Body of pancreas (tissue), 4 donors: ENCODE measurements around the gene ARHGAP33. TPM values are rescaled to one million over a fixed set of nuclear protein-coding genes. Genes with fewer than 3 reads are reported as not detected.

ENCODE experiments used
- ATAC-seq: fragments of 150-250 bp; one replicate; pipeline ENCODE4 v1.9.1; 2016
- DNase-seq, 4 donors: peaks; one replicate each; pipeline ENCODE4 v3.0.0-alpha.2; 2019
- H3K27ac ChIP-seq, 4 donors: fragments of 200-600 bp; sonication (generic); 1 replicate in 3 of 4; 2 replicates in 1 of 4; pipeline versions ENCODE4 v1.5.1 to v1.6.1; 2016 to 2019; ENCODE audit warnings: mild to moderate bottlenecking in 1 of 4, mixed read lengths in 1 of 4, moderate library complexity in 1 of 4
- H3K27me3 ChIP-seq, 2 donors: fragments of 200-600 bp; sonication (generic); one replicate each; pipeline ENCODE4 v1.6.0; 2016; ENCODE audit warnings: mild to moderate bottlenecking in 1 of 2
- H3K36me3 ChIP-seq, 2 donors: fragments of 200-600 bp; sonication (generic); replicated peaks in 1 of 2; 2 replicates each; pipeline ENCODE4 v1.5.1; 2016; ENCODE audit warnings: low read depth in 2 of 2; ENCODE audit not compliant: insufficient read depth in 1 of 2
- H3K4me1 ChIP-seq: fragments of 200-600 bp; sonication (generic); one replicate; pipeline ENCODE4 v1.6.0; 2016
- H3K4me3 ChIP-seq, 2 donors: fragments of 200-600 bp; sonication (generic); 1 replicate in 1 of 2; 2 replicates in 1 of 2; pipeline ENCODE4 v1.5.1; 2016 to 2019
- H3K9me3 ChIP-seq, 3 donors: fragments of 200-600 bp; sonication (generic); 1 replicate in 2 of 3; 2 replicates in 1 of 3; pipeline ENCODE4 v1.5.1; 2016
- POLR2A ChIP-seq, 3 donors: fragments of 450-650 bp; IDR thresholded peaks; one replicate each; pipeline ENCODE4 v1.6.1; 2016; ENCODE audit warnings: antibody characterized with exemption in 3 of 3, mild to moderate bottlenecking in 2 of 3
- WGBS, 2 donors: methylation state at CpG; one replicate each; pipeline ENCODE4 v1.1.5; 2017; 5-methylcytosine and 5-hydroxymethylcytosine counted together
- intact Hi-C: fragments of 100-400 bp; cut with DNase I; formaldehyde crosslinking; loops from one replicate; pipeline ENCODE4 v1.15.1; 2023
- total RNA-seq, 2 donors: library from RNA; depleted of rRNA; stranded (reverse); fragments of >200 nt; gene quantifications; one replicate each; pipeline ENCODE4 v1.1.0, GENCODE V29; 2016
- TF ChIP-seq, protein P1 (sequence below), 7 experiments: fragments of 450-650 bp in 4 of 7; fragments of 200-600 bp in 3 of 7; sonication (generic) in 3 of 7; IDR thresholded peaks; one replicate each; pipeline ENCODE4 v1.5.1; 2016 to 2019; ENCODE audit warnings: antibody characterized with exemption in 7 of 7

ARHGAP33 gene
- total RNA-seq, 2 donors from 2014 or later, result 8.6 to 71.5 TPM

- Histone ChIP-seq H3K4me1 (no peaks in the 10 kb centered on the region), H3K27ac (no peak overlapping the region), H3K9me3 (no peaks in the 10 kb centered on the region), H3K27me3 (no peaks in the 10 kb centered on the region), H3K4me3 (no peak overlapping the region), H3K36me3 (no peaks in the 10 kb centered on the region)
- TF ChIP-seq, protein P1, sequence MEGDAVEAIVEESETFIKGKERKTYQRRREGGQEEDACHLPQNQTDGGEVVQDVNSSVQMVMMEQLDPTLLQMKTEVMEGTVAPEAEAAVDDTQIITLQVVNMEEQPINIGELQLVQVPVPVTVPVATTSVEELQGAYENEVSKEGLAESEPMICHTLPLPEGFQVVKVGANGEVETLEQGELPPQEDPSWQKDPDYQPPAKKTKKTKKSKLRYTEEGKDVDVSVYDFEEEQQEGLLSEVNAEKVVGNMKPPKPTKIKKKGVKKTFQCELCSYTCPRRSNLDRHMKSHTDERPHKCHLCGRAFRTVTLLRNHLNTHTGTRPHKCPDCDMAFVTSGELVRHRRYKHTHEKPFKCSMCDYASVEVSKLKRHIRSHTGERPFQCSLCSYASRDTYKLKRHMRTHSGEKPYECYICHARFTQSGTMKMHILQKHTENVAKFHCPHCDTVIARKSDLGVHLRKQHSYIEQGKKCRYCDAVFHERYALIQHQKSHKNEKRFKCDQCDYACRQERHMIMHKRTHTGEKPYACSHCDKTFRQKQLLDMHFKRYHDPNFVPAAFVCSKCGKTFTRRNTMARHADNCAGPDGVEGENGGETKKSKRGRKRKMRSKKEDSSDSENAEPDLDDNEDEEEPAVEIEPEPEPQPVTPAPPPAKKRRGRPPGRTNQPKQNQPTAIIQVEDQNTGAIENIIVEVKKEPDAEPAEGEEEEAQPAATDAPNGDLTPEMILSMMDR (IDR thresholded peaks at IDR 0.05), result no peak
- TF ChIP-seq POLR2A (IDR thresholded peaks at IDR 0.05), result no peak
- ATAC-seq, result no peak
- DNase-seq, result no peak
- intact Hi-C loops, result no loop called here
- 63 to 69% methylated on average over 3 of the region's 3 CpGs for WGBS, 2 donors
Observed at GRCh38 chr19:35818445-35818844, 43.1 kb downstream of the ARHGAP33 start.

- Histone ChIP-seq H3K4me1 (no peaks in the 10 kb centered on the region), H3K27me3 (no peaks in the 10 kb centered on the region), H3K4me3 (no peak overlapping the region), H3K27ac (no peak overlapping the region), H3K36me3 (no peaks in the 10 kb centered on the region), H3K9me3 (no peaks in the 10 kb centered on the region)
- no peak for DNase-seq
- 72 to 88% methylated on average over 3 of the region's 3 CpGs for WGBS, 2 donors
- TF ChIP-seq POLR2A (IDR thresholded peaks at IDR 0.05), result no peak
- TF ChIP-seq, protein P1 (IDR thresholded peaks at IDR 0.05), result no peak
- intact Hi-C loops, result no loop called here
- no peak for ATAC-seq
Observed at GRCh38 chr19:35822579-35822978, 47.2 kb downstream of the ARHGAP33 start.

- no peaks in the 10 kb centered on the region for H3K36me3 ChIP-seq
- intact Hi-C loops, result no loop called here
- 86 to 94% methylated on average over 5 of the region's 5 CpGs for WGBS, 2 donors
- no peaks in the 10 kb centered on the region for H3K4me1 ChIP-seq
- no peak overlapping the region for H3K4me3 ChIP-seq
- DNase-seq (no peak), ATAC-seq (no peak)
- no peaks in the 10 kb centered on the region for H3K9me3 ChIP-seq
- H3K27me3 ChIP-seq, result no peaks in the 10 kb centered on the region
- H3K27ac ChIP-seq, result no peak overlapping the region
- TF ChIP-seq, protein P1 (IDR thresholded peaks at IDR 0.05), result no peak
- no peak for TF ChIP-seq POLR2A (IDR thresholded peaks at IDR 0.05)
Observed at GRCh38 chr19:35824150-35824549, 48.8 kb downstream of the ARHGAP33 start.

GRCh38 chr19:35828692-35829301 lies 53.4 kb downstream of the ARHGAP33 start:
- 32 to 65% methylated on average over 10 to 12 of the region's 12 CpGs for WGBS, 2 donors
- Histone ChIP-seq H3K27me3 (no peaks in the 10 kb centered on the region), H3K27ac (no peak overlapping the region), H3K36me3 (no peaks in the 10 kb centered on the region), H3K4me3 (no peak overlapping the region), H3K9me3 (no peaks in the 10 kb centered on the region), H3K4me1 (peaks cover 14% of the 10 kb centered on the region)
- DNase-seq (peak; percentile 36 to 52 (median 41)), ATAC-seq (no peak)
- TF ChIP-seq POLR2A (IDR thresholded peaks at IDR 0.05), result no peak
- TF ChIP-seq, protein P1 (IDR thresholded peaks at IDR 0.05), result no peak
- intact Hi-C loops, result no loop called here

DNA sequence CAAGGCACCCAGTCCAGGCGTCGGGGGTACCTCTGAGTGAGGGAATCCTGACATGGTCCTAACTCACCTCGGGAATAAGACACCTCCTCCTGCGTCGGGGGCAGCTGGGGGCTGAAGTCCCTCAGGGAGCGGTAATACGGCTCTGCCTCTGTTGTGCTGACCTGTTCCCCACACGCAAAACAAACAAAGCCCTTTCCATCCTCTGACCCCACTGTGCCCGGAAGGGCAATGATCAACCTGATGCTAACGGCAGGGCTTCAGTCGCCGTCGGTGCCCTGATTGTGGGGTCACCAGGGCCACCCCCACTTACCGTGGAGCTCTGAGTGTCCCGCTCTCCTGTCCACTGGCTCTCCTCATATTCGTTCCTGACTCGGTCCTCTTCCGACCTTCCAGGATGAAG lies 55.6 kb downstream of the ARHGAP33 start:
- intact Hi-C loops, result no loop called here
- DNase-seq, result no peak
- H3K27ac ChIP-seq, result no peak overlapping the region
- WGBS, 2 donors, result 80 to 81% methylated on average over 10 to 18 of the region's 18 CpGs
- no peaks in the 10 kb centered on the region for H3K36me3 ChIP-seq
- H3K4me1 ChIP-seq, result peaks cover 14% of the 10 kb centered on the region
- ATAC-seq, result no peak
- no peaks in the 10 kb centered on the region for H3K9me3 ChIP-seq
- TF ChIP-seq POLR2A (IDR thresholded peaks at IDR 0.05), result no peak
- TF ChIP-seq, protein P1 (IDR thresholded peaks at IDR 0.05), result no peak
- H3K27me3 ChIP-seq, result no peaks in the 10 kb centered on the region
- no peak overlapping the region for H3K4me3 ChIP-seq
